GM12878 (cell line): ENCODE data around the gene SLC25A17. TPM values are rescaled to one million over a fixed set of nuclear protein-coding genes. Genes with fewer than 3 reads are reported as not detected.

Experiments
- ATAC-seq: fragments of 200-7000 bp; cut with Tn5 transposase; 3 replicates; pipeline ENCODE4 v1.9.1; 2020; ENCODE audit warnings: mild to moderate bottlenecking, moderate library complexity
- BruUV-seq: library from RNA; stranded (reverse); fragments of 400-500 nt; replicated peaks from 2 replicates; lab custom pipeline; 2021; lab: Mats Ljungman, UMichigan
- CTCF ChIA-PET: fragments of 300-600 bp; sonication (Branson Sonifier 250); formaldehyde crosslinking; extraction: SDS; loops from one replicate; lab custom pipeline; 2021; ENCODE audit warnings: inconsistent platforms; lab: Yijun Ruan, JAX
- POLR2A ChIA-PET: fragments of 350-600 bp; formaldehyde crosslinking; extraction: SDS; loops from one replicate; lab custom pipeline; 2021; ENCODE audit warnings: inconsistent platforms; lab: Charles Lee
- RAD21 ChIA-PET: fragments of 300-600 bp; sonication (Branson Sonifier 250); formaldehyde crosslinking; loops from one replicate; lab custom pipeline; 2023; ENCODE audit warnings: antibody characterized with exemption; ENCODE audit not compliant: unreplicated experiment; lab: Charles Lee
- SMC1A ChIA-PET: fragments of 300-600 bp; sonication (Branson Sonifier 250); formaldehyde crosslinking; loops from one replicate; lab custom pipeline; 2023; ENCODE audit not compliant: unreplicated experiment, uncharacterized antibody; lab: Charles Lee
- DNase-seq: peaks from one replicate; pipeline ENCODE4 v3.0.0-alpha.2; 2011; ENCODE audit warnings: low read depth, low spot score
- FAIRE-seq: peaks from 3 replicates; lab custom pipeline; 2011; peaks lifted over from hg19 to GRCh38; lab: Jason Lieb, UNC
- H2AFZ ChIP-seq: 2 replicates; pipeline ENCODE4 v1.6.0; 2011; ENCODE audit warnings: low read depth, low read length, control low read depth; ENCODE audit not compliant: control insufficient read depth
- H3K27ac ChIP-seq: 2 replicates; pipeline ENCODE4 v1.5.1; 2011; ENCODE audit warnings: control low read depth; ENCODE audit not compliant: control insufficient read depth, insufficient read depth
- H3K27me3 ChIP-seq, 2 experiments: replicated peaks in 1 of 2; 2 replicates each; pipeline versions ENCODE4 v1.6.0 to v1.6.1; 2011; ENCODE audit warnings: low read length in 1 of 2; ENCODE audit not compliant: control insufficient read depth in 2 of 2, insufficient read depth in 2 of 2
- H3K36me3 ChIP-seq, 2 experiments: 2 replicates each; pipeline ENCODE4 v1.5.1; 2011; ENCODE audit warnings: low read length in 1 of 2; ENCODE audit not compliant: control insufficient read depth in 2 of 2, insufficient read depth in 2 of 2
- H3K4me1 ChIP-seq: 2 replicates; pipeline ENCODE4 v1.6.1; 2011; ENCODE audit warnings: mild to moderate bottlenecking, low read length, moderate library complexity, mixed read lengths; ENCODE audit not compliant: control insufficient read depth, insufficient read depth
- H3K4me2 ChIP-seq: 2 replicates; pipeline ENCODE4 v1.6.0; 2011; ENCODE audit warnings: control low read depth; ENCODE audit not compliant: control insufficient read depth, insufficient read depth
- H3K4me3 ChIP-seq: fragments of 200-600 bp; sonication (generic); 2 replicates; pipeline ENCODE4 v1.5.1; 2016
- H3K79me2 ChIP-seq: 2 replicates; pipeline ENCODE4 v1.6.0; 2011; ENCODE audit warnings: low read length; ENCODE audit not compliant: control insufficient read depth, insufficient read depth
- H3K9ac ChIP-seq: 2 replicates; pipeline ENCODE4 v1.8.0; 2011; ENCODE audit warnings: low read length, control low read depth, mixed read lengths; ENCODE audit not compliant: control insufficient read depth, insufficient read depth
- H3K9me3 ChIP-seq: replicated peaks from 3 replicates; pipeline ENCODE4 v1.5.1; 2011; ENCODE audit warnings: mild to moderate bottlenecking, low read length; ENCODE audit not compliant: control insufficient read depth, insufficient read depth
- H4K20me1 ChIP-seq: 2 replicates; pipeline ENCODE4 v1.6.0; 2011; ENCODE audit not compliant: control insufficient read depth, insufficient read depth
- BHLHE40 ChIP-seq, 2 experiments: fragments of 450-650 bp in 1 of 2; IDR thresholded peaks; 2 replicates each; pipeline ENCODE4 v1.6.1; 2011 to 2017; ENCODE audit warnings: low read depth in 2 of 2, borderline replicate concordance in 1 of 2, improper control_type of control experiment in 1 of 2, low read length in 1 of 2, mild to moderate bottlenecking in 1 of 2
- ETV6 ChIP-seq, 2 experiments: fragments of 450-650 bp in 1 of 2; IDR thresholded peaks in 1 of 2; conservative IDR thresholded peaks in 1 of 2; 2 replicates each; pipeline ENCODE4 v1.6.1; 2014; ENCODE audit warnings: antibody characterized with exemption in 1 of 2, borderline replicate concordance in 1 of 2, low read depth in 1 of 2, mild to moderate bottlenecking in 1 of 2, moderate library complexity in 1 of 2
- JUNB ChIP-seq: IDR thresholded peaks from 2 replicates; pipeline ENCODE4 v1.6.1; 2016; ENCODE audit warnings: antibody characterized with exemption, mild to moderate bottlenecking
- RBBP5 ChIP-seq: fragments of 200-600 bp; sonication (generic); conservative IDR thresholded peaks from 2 replicates; pipeline ENCODE4 v1.6.1; 2016
- RCOR1 ChIP-seq: conservative IDR thresholded peaks from 2 replicates; pipeline ENCODE4 v1.6.1; 2012; ENCODE audit warnings: low read depth, low read length, improper control_type of control experiment
- STAT3 ChIP-seq: IDR thresholded peaks from 2 replicates; pipeline ENCODE4 v1.6.1; 2011; ENCODE audit warnings: low read depth, low read length, improper control_type of control experiment
- ZNF217 ChIP-seq: fragments of 450-650 bp; IDR thresholded peaks from 2 replicates; pipeline ENCODE4 v1.6.1; 2017; ENCODE audit warnings: antibody characterized with exemption, mild to moderate bottlenecking
- WGBS: methylation state at CpG from one replicate; pipeline ENCODE4 v1.1.6; 2016; ENCODE audit warnings: low lambda C conversion rate; ENCODE audit not compliant: insufficient replicate concordance, insufficient coverage; ENCODE audit errors: missing lambda C conversion rate; 5-methylcytosine and 5-hydroxymethylcytosine counted together
- in situ Hi-C: fragments of 300-500 bp; cut with MboI; formaldehyde crosslinking; loops from 9 replicates; pipeline ENCODE4 v1.14.3; 2018; ENCODE audit warnings: mixed read lengths
- intact Hi-C: fragments of 100-400 bp; cut with micrococcal nuclease; formaldehyde crosslinking; loops from one replicate; pipeline ENCODE4 v1.14.2; 2022; ENCODE audit not compliant: unreplicated experiment
- polyA plus RNA-seq, 11 experiments: library from polyadenylated mRNA; depleted of rRNA in 4 of 11; unstranded in 6 of 11; stranded (reverse) in 5 of 11; fragments of >200 nt; fragmentation: Nextera tagmentation in 4 of 11; fragmentation: Illumina TruSeq in 1 of 11; extraction: Ambion mirVana in 4 of 11; extraction: Trizol in 1 of 11; gene quantifications; 1 replicate in 1 of 11; 2 replicates in 10 of 11; pipeline versions ENCODE4 v1.2.1 to v1.2.3, GENCODE V29; 2011 to 2016; ENCODE audit warnings: inconsistent platforms in 2 of 11, missing spikeins in 2 of 11, low read depth in 1 of 11
- total RNA-seq, 4 experiments: library from RNA; depleted of rRNA in 3 of 4; stranded (reverse); fragments of >200 nt in 3 of 4; fragmentation: Illumina TruSeq in 1 of 4; extraction: Trizol in 1 of 4; gene quantifications; 2 replicates each; pipeline versions ENCODE4 v1.2.1 to v1.2.3, GENCODE V29; 2013 to 2021
- TF ChIP-seq, protein P1 (sequence below): fragments of 450-650 bp; IDR thresholded peaks from 2 replicates; pipeline ENCODE4 v1.6.1; 2017; ENCODE audit warnings: mild to moderate bottlenecking
- TF ChIP-seq, protein P2 (sequence below): fragments of 450-650 bp; formaldehyde crosslinking; IDR thresholded peaks from 2 replicates; pipeline ENCODE4 v1.4.0; 2020; ENCODE audit warnings: mild to moderate bottlenecking, moderate library complexity

Gene SLC25A17
- total and polyA plus RNA-seq, 10 of the 15 experiments (the other 5 are each of a cell fraction or from before 2014, with no cell fraction given), result 37.5 to 113 (median 62.3) TPM

DNA sequence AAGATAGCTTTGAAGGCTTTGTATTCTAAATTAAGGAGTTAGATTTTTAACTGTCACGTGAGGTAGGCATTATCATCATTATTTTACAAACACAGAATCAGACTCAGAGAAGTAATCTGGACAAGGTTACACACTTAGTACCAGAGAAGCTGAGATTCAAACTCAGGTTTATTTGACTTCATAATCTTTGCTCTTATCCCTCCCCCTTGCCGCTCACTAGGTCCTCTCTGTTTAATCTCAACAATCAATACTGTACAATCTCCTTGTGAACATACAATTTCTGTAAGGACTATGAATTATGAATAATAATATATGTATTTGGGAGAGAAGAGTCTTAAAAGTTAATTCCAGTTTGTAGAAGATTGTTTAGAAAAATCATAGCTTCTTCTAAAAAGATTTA lies 48.0 kb upstream of the SLC25A17 start:
- Histone ChIP-seq H3K36me3 (no peaks in the 10 kb centered on the region; a peak in 1 of 4 replicates), H3K4me3 (no peak overlapping the region), H3K4me2 (no peak overlapping the region), H2AFZ (no peak overlapping the region), H3K79me2 (peaks cover 4% of the 10 kb centered on the region), H3K9me3 (no peaks in the 10 kb centered on the region), H3K27ac (no peak overlapping the region)
- intact Hi-C loops, result no loop called here
- ATAC-seq (no peak), FAIRE-seq (no peak), DNase-seq (no peak)
- ChIA-PET SMC1A (interaction anchor here (1.0 to 2.3 kb wide), 3 partner anchors 14 to 49 kb away, joined by 3 to 8 read pairs (median 3); no protein-coding TSS in a partner anchor), RAD21 (interaction anchor here (1.4 to 1.7 kb wide), 2 partner anchors 11 to 12 kb away, joined by 4 to 5 read pairs; partner anchors contain the start of genes ST13 and XPNPEP3), POLR2A (interaction anchor here (0.7 to 2.3 kb wide), 3 partner anchors 10 to 147 kb away, joined by 3 to 7 read pairs (median 3); partner anchors contain the start of genes ST13 and XPNPEP3), CTCF (interaction anchor here (1.0 to 2.5 kb wide), 4 partner anchors 9 to 184 kb away, joined by 3 to 13 read pairs (median 4); partner anchors contain the start of genes ST13 and XPNPEP3)
- no TSS peak for BruUV-seq
- 95% methylated on average over 2 of the region's 2 CpGs for WGBS
- in situ Hi-C loops, result no loop called here
- TF ChIP-seq RCOR1, result no peak
- no peak for TF ChIP-seq BHLHE40 (IDR thresholded peaks at IDR 0.05; ENCODE audit: borderline replicate concordance in 1 of 2, low read depth in 2 of 2, low read length in 1 of 2)
- no peak for TF ChIP-seq ZNF217
- no peak for TF ChIP-seq JUNB
- TF ChIP-seq, protein P1, sequence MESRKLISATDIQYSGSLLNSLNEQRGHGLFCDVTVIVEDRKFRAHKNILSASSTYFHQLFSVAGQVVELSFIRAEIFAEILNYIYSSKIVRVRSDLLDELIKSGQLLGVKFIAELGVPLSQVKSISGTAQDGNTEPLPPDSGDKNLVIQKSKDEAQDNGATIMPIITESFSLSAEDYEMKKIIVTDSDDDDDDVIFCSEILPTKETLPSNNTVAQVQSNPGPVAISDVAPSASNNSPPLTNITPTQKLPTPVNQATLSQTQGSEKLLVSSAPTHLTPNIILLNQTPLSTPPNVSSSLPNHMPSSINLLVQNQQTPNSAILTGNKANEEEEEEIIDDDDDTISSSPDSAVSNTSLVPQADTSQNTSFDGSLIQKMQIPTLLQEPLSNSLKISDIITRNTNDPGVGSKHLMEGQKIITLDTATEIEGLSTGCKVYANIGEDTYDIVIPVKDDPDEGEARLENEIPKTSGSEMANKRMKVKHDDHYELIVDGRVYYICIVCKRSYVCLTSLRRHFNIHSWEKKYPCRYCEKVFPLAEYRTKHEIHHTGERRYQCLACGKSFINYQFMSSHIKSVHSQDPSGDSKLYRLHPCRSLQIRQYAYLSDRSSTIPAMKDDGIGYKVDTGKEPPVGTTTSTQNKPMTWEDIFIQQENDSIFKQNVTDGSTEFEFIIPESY, result no peak
- no peak for TF ChIP-seq ETV6 (conservative IDR thresholded peaks at IDR 0.05 in 1 of 2, IDR thresholded peaks at IDR 0.05 in 1 of 2; ENCODE audit: borderline replicate concordance in 1 of 2, low read depth in 1 of 2)
- TF ChIP-seq RBBP5, result no peak
- TF ChIP-seq, protein P2, sequence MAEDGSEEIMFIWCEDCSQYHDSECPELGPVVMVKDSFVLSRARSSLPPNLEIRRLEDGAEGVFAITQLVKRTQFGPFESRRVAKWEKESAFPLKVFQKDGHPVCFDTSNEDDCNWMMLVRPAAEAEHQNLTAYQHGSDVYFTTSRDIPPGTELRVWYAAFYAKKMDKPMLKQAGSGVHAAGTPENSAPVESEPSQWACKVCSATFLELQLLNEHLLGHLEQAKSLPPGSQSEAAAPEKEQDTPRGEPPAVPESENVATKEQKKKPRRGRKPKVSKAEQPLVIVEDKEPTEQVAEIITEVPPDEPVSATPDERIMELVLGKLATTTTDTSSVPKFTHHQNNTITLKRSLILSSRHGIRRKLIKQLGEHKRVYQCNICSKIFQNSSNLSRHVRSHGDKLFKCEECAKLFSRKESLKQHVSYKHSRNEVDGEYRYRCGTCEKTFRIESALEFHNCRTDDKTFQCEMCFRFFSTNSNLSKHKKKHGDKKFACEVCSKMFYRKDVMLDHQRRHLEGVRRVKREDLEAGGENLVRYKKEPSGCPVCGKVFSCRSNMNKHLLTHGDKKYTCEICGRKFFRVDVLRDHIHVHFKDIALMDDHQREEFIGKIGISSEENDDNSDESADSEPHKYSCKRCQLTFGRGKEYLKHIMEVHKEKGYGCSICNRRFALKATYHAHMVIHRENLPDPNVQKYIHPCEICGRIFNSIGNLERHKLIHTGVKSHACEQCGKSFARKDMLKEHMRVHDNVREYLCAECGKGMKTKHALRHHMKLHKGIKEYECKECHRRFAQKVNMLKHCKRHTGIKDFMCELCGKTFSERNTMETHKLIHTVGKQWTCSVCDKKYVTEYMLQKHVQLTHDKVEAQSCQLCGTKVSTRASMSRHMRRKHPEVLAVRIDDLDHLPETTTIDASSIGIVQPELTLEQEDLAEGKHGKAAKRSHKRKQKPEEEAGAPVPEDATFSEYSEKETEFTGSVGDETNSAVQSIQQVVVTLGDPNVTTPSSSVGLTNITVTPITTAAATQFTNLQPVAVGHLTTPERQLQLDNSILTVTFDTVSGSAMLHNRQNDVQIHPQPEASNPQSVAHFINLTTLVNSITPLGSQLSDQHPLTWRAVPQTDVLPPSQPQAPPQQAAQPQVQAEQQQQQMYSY (CRISPR knock-in tag), result no peak
- TF ChIP-seq STAT3, result no peak
- TF ChIP-seq, all 136 proteins: peak for 0
- Histone ChIP-seq H3K4me1 (peaks cover 6% of the 10 kb centered on the region; the same call in 1 of the 2 replicates), H3K9ac (no peak overlapping the region), H3K27me3 (no peaks in the 10 kb centered on the region), H4K20me1 (no peaks in the 10 kb centered on the region)
